ENCODE results near the gene DACT2. TPM values are rescaled to one million over a fixed set of nuclear protein-coding genes. Genes with fewer than 3 reads are reported as not detected.

Gene DACT2
- total RNA-seq, 3 donors from 2014 or later: 1.2 to 3.4 (median 1.5) TPM

GRCh38 chr6:168265394-168265793 is 54.2 kb downstream of the DACT2 start:
- intact Hi-C loops (cut with DNase I, micrococcal nuclease): no loop called here
- no peaks in the 10 kb centered on the region for H3K9me3 ChIP-seq
- ATAC-seq: no peak
- no peak for TF ChIP-seq CTCF (IDR thresholded peaks at IDR 0.05)
- peaks cover 26% of the 10 kb centered on the region for H3K4me1 ChIP-seq (ENCODE audit: low read depth)
- no peak overlapping the region for H3K4me3 ChIP-seq
- H3K36me3 ChIP-seq (ENCODE audit: low read depth): no peaks in the 10 kb centered on the region
- DNase-seq: no peak

- intact Hi-C loops (cut with DNase I, micrococcal nuclease): no loop called here
- Histone ChIP-seq H3K36me3 (ENCODE audit: low read depth) (no peaks in the 10 kb centered on the region), H3K4me1 (ENCODE audit: low read depth) (peaks cover 26% of the 10 kb centered on the region), H3K4me3 (no peak overlapping the region), H3K9me3 (no peaks in the 10 kb centered on the region)
- ATAC-seq (no peak), DNase-seq (peak in 1 of 3 donors; percentile 67)
- no peak for TF ChIP-seq CTCF (IDR thresholded peaks at IDR 0.05)
Measured at GRCh38 chr6:168264593-168265335, 54.8 kb downstream of the DACT2 start.

- intact Hi-C loops (cut with DNase I, micrococcal nuclease): no loop called here
- peaks cover 26% of the 10 kb centered on the region for H3K4me1 ChIP-seq (ENCODE audit: low read depth)
- ATAC-seq: no peak
Measured at GRCh38 chr6:168263351-168263905, 56.1 kb downstream of the DACT2 start.

GRCh38 chr6:168261234-168261633 is 58.3 kb downstream of the DACT2 start:
- Histone ChIP-seq H3K4me3 (no peak overlapping the region), H3K9me3 (no peaks in the 10 kb centered on the region), H3K36me3 (ENCODE audit: low read depth) (no peaks in the 10 kb centered on the region), H3K4me1 (ENCODE audit: low read depth) (peaks cover 26% of the 10 kb centered on the region)
- intact Hi-C loops (cut with DNase I, micrococcal nuclease): no loop called here
- DNase-seq (peak in 2 of 3 donors; percentile 35 to 58), ATAC-seq (peak; percentile 33)
- no peak for TF ChIP-seq CTCF (IDR thresholded peaks at IDR 0.05)

More at GRCh38 chr6:168263351-168263905, 56.1 kb downstream of the DACT2 start:
- DNase-seq: no peak
- TF ChIP-seq CTCF (IDR thresholded peaks at IDR 0.05): no peak
- H3K9me3 ChIP-seq: no peaks in the 10 kb centered on the region
- no peaks in the 10 kb centered on the region for H3K36me3 ChIP-seq (ENCODE audit: low read depth)
- no peak overlapping the region for H3K4me3 ChIP-seq

- Histone ChIP-seq H3K4me3 (no peak overlapping the region), H3K36me3 (ENCODE audit: low read depth) (no peaks in the 10 kb centered on the region), H3K4me1 (ENCODE audit: low read depth) (peaks cover 26% of the 10 kb centered on the region), H3K9me3 (peaks cover 3% of the 10 kb centered on the region)
- intact Hi-C loops (cut with DNase I, micrococcal nuclease): no loop called here
- TF ChIP-seq CTCF (IDR thresholded peaks at IDR 0.05): no peak
- ATAC-seq: no peak
- no peak for DNase-seq
Measured at GRCh38 chr6:168260420-168260987, 59.1 kb downstream of the DACT2 start.

Data from mucosa of descending colon (tissue), 3 donors.